MCF 10A (cell line): Measurements from ENCODE around the gene CEND1. TPM values are rescaled to one million over a fixed set of nuclear protein-coding genes. Genes with fewer than 3 reads are reported as not detected.

ENCODE experiments used
- BruUV-seq: library from RNA; stranded (reverse); fragments of 400-500 nt; replicated peaks from 2 replicates; lab custom pipeline; 2021; lab: Mats Ljungman, UMichigan
- CTCF ChIA-PET: fragments of 300-600 bp; sonication (Branson Sonifier 250); formaldehyde crosslinking; extraction: SDS; loops from one replicate; lab custom pipeline; 2021; ENCODE audit warnings: antibody characterized with exemption, inconsistent platforms; lab: Yijun Ruan, JAX
- POLR2A ChIA-PET: fragments of 300-600, 350-650 bp; sonication (Branson Sonifier 250); formaldehyde crosslinking; extraction: SDS; loops from one replicate; lab custom pipeline; 2020; ENCODE audit warnings: antibody characterized with exemption, inconsistent platforms; lab: Yijun Ruan, JAX
- DNase-seq: peaks from one replicate; pipeline ENCODE4 v3.0.0-alpha.2; 2018; ENCODE audit not compliant: unreplicated experiment
- H3K27ac Mint-ChIP-seq: one replicate; pipeline ENCODE4 v1.8.0; 2022; ENCODE audit warnings: mild to moderate bottlenecking, low read depth, mixed read lengths; ENCODE audit not compliant: unreplicated experiment
- H3K27me3 Mint-ChIP-seq: one replicate; pipeline ENCODE4 v1.8.0; 2022; ENCODE audit warnings: mixed read lengths; ENCODE audit not compliant: insufficient read depth, unreplicated experiment
- H3K36me3 Mint-ChIP-seq: one replicate; pipeline ENCODE4 v1.8.0; 2022; ENCODE audit warnings: mild to moderate bottlenecking, moderate library complexity, mixed read lengths; ENCODE audit not compliant: insufficient read depth, unreplicated experiment
- H3K4me1 Mint-ChIP-seq: one replicate; pipeline ENCODE4 v1.8.0; 2022; ENCODE audit warnings: mixed read lengths; ENCODE audit not compliant: insufficient read depth, unreplicated experiment
- H3K4me3 Mint-ChIP-seq: one replicate; pipeline ENCODE4 v1.8.0; 2022; ENCODE audit warnings: mild to moderate bottlenecking, moderate library complexity, mixed read lengths; ENCODE audit not compliant: unreplicated experiment
- H3K9me3 Mint-ChIP-seq: one replicate; pipeline ENCODE4 v1.8.0; 2022; ENCODE audit warnings: mixed read lengths; ENCODE audit not compliant: unreplicated experiment
- intact Hi-C: fragments of 100-400 bp; cut with micrococcal nuclease; formaldehyde crosslinking; loops from 2 replicates; pipeline ENCODE4 v1.14.1; 2022
- total RNA-seq: library from RNA; stranded (reverse); gene quantifications from 2 replicates; pipeline ENCODE4 v1.2.3, GENCODE V29; 2022
- TF ChIP-seq, protein P1 (sequence below): fragments of 200-600 bp; IDR thresholded peaks from one replicate; pipeline ENCODE4 v1.8.0; 2022; ENCODE audit warnings: antibody characterized with exemption, mild to moderate bottlenecking; ENCODE audit not compliant: unreplicated experiment

CEND1 gene
- total RNA-seq, 1 experiment from 2014 or later, result not detected

DNA sequence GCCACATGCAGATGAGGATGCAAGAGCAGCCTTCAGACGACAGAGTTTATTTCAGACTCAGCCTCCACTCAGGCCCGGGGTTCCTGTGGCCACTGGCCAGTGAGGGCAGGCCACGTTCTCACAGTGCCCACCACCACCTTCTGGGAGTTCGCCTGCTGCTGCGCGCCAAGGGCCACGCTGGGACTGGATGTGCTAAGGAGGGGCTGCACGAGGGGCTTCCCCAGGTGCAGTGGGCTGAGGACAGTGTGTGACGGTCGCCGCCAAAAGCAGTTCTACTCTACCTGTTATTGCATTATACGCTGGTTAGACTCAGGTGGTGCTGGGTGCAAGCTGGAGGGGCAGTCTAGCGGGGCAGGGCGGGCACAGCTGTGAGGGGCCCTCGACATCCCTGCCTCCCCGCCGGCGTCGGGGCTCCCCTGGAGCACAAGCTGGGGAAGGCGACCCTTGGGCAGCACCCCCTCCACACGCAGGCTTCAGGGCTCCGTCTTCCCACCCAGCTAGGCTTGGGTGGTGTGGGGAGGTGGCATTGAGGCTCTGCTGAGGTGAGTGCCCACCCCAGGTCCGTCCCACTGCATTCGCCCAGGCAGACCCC is 2.7 kb downstream of the CEND1 start:
- no peak for DNase-seq
- no peak overlapping the region for H3K4me3 Mint-ChIP-seq
- POLR2A ChIA-PET, result interaction anchor here (0.9 kb wide), 1 partner anchor 9 kb away, joined by 6 read pairs; no protein-coding TSS in a partner anchor
- no peaks in the 10 kb centered on the region for H3K4me1 Mint-ChIP-seq
- BruUV-seq, result no TSS peak
- no peaks in the 10 kb centered on the region for H3K27me3 Mint-ChIP-seq
- CTCF ChIA-PET, result no interaction called here
- TF ChIP-seq, protein P1, sequence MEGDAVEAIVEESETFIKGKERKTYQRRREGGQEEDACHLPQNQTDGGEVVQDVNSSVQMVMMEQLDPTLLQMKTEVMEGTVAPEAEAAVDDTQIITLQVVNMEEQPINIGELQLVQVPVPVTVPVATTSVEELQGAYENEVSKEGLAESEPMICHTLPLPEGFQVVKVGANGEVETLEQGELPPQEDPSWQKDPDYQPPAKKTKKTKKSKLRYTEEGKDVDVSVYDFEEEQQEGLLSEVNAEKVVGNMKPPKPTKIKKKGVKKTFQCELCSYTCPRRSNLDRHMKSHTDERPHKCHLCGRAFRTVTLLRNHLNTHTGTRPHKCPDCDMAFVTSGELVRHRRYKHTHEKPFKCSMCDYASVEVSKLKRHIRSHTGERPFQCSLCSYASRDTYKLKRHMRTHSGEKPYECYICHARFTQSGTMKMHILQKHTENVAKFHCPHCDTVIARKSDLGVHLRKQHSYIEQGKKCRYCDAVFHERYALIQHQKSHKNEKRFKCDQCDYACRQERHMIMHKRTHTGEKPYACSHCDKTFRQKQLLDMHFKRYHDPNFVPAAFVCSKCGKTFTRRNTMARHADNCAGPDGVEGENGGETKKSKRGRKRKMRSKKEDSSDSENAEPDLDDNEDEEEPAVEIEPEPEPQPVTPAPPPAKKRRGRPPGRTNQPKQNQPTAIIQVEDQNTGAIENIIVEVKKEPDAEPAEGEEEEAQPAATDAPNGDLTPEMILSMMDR, result no peak
- H3K36me3 Mint-ChIP-seq, result peaks cover 17% of the 10 kb centered on the region
- no peak overlapping the region for H3K27ac Mint-ChIP-seq
- H3K9me3 Mint-ChIP-seq, result no peaks in the 10 kb centered on the region
- intact Hi-C loops, result no loop called here

DNA sequence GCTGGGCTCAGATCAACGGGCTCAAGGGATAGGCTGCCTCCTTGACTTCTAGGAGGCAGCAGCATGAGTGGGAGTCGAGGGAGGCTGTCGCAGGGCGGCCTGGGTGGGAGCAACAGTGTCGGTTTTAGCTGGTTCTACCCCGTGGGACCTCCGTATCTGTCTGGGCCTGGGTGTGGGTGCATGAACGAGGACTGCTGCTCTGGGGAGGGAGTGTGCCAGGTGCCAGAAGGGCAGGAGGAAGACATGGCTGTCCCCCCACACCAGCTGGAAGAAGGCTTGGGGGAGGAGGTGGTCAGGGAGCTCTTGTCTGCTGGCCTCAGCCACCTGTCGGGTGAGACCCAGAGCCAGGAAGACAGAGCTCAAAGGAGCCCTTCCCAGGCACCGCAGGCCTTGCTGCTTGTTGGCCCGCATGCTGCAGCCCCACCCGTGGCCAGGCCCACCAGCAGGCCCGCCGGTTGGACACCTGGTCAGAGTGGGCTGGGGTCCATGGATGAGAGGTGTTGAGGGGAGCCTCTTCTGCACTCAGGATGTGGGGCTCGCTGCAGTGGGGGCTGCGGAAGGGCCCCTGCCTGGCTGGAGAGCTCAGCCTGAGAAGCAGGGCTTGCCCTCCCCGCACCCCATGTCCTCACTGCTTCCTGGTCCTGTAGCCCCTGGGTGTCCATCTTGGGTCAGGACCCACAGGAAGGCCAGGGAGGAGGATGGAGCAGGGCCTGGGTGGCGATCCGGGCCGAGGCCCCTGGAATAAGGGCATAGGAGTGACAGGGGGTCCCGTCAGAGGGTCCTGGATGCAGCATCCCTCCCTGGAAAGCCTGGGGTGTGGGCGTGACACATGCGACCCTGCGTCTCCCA is 3.4 kb downstream of the CEND1 start:
- no peak overlapping the region for H3K27ac Mint-ChIP-seq
- no peaks in the 10 kb centered on the region for H3K9me3 Mint-ChIP-seq
- CTCF ChIA-PET, result interaction anchor here (0.8 kb wide), 1 partner anchor 198 kb away, joined by 4 read pairs; no protein-coding TSS in a partner anchor
- H3K4me3 Mint-ChIP-seq, result no peak overlapping the region
- intact Hi-C loops, result no loop called here
- DNase-seq, result no peak
- POLR2A ChIA-PET, result interaction anchor here (0.7 to 1.7 kb wide), 5 partner anchors 9 to 92 kb away, joined by 3 to 6 read pairs (median 4); partner anchors contain the start of genes DEAF1, GATD1 and RPLP2
- TF ChIP-seq, protein P1, result no peak
- no TSS peak for BruUV-seq
- H3K27me3 Mint-ChIP-seq, result no peaks in the 10 kb centered on the region
- H3K36me3 Mint-ChIP-seq, result peaks cover 15% of the 10 kb centered on the region
- H3K4me1 Mint-ChIP-seq, result no peaks in the 10 kb centered on the region

DNA sequence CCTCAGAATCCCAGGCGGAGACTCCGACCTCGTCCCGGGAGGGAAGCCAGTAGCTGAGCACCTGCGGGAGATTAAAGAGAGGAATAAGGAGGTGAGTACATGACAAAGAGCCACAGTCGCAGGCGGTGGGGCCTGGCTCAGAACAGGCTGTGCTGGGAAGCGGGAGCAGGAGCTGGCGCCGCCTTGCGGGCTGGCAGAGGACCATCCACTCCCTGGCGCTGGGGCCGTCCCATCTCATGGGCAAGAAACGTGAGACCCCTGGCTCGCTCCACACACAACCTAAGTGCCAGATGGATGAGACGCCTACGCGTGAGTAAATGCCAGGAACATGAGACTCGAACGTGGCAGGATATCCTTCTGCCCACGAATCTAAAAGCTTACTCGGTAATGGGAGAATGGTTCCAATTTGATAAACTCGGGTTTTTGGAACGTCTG is 6.3 kb downstream of the CEND1 start:
- Mint-ChIP-seq H3K9me3 (no peaks in the 10 kb centered on the region), H3K27ac (no peak overlapping the region), H3K27me3 (no peaks in the 10 kb centered on the region), H3K4me3 (no peak overlapping the region), H3K36me3 (peaks cover 9% of the 10 kb centered on the region), H3K4me1 (no peaks in the 10 kb centered on the region)
- DNase-seq, result peak; percentile 80
- intact Hi-C loops, result no loop called here
- no TSS peak for BruUV-seq
- CTCF ChIA-PET, result interaction anchor here (0.6 to 1.6 kb wide), 8 partner anchors 10 to 205 kb away, joined by 3 to 5 read pairs (median 3); no protein-coding TSS in a partner anchor
- TF ChIP-seq, protein P1, result peak; percentile 64
- POLR2A ChIA-PET, result interaction anchor here (0.6 to 2.1 kb wide), 8 partner anchors 11 to 770 kb away, joined by 3 to 9 read pairs (median 3); partner anchors contain the start of gene TALDO1
